Tibial nerve (tissue), 4 donors: ENCODE data around the gene MYO9B. TPM values are rescaled to one million over a fixed set of nuclear protein-coding genes. Genes with fewer than 3 reads are reported as not detected.
A peak's percentile ranks its signal among the peaks of the same experiment; 100 is the strongest.

Experiments used
- DNase-seq, 2 donors: peaks; one replicate each; pipeline ENCODE4 v3.0.0-alpha.2; 2019; ENCODE audit warnings: low spot score in 2 of 2
- H3K27ac ChIP-seq, 4 donors: fragments of 200-600 bp; sonication (generic) in 3 of 4; one replicate each; pipeline ENCODE4 v1.5.1; 2017 to 2019; ENCODE audit warnings: mild to moderate bottlenecking in 1 of 4
- H3K27me3 ChIP-seq, 2 donors: fragments of 200-600 bp; sonication (generic) in 1 of 2; one replicate each; pipeline versions ENCODE4 v1.5.1 to v1.6.0; 2017 to 2019
- H3K36me3 ChIP-seq, 3 donors: fragments of 200-600 bp; sonication (generic); one replicate each; pipeline ENCODE4 v1.5.1; 2018 to 2019
- H3K4me1 ChIP-seq, 4 donors: fragments of 200-600 bp; sonication (generic) in 3 of 4; one replicate each; pipeline ENCODE4 v1.5.1; 2017 to 2019
- H3K4me3 ChIP-seq, 4 donors: fragments of 200-600 bp; sonication (generic) in 3 of 4; one replicate each; pipeline ENCODE4 v1.5.1; 2017 to 2019; ENCODE audit warnings: mild to moderate bottlenecking in 1 of 4, moderate library complexity in 1 of 4
- H3K9me3 ChIP-seq, 4 donors: fragments of 200-600 bp; sonication (generic) in 3 of 4; one replicate each; pipeline ENCODE4 v1.5.1; 2017 to 2019
- EP300 ChIP-seq, 2 donors: sonication (generic); formaldehyde crosslinking; IDR thresholded peaks; one replicate each; pipeline ENCODE4 v1.6.1; 2017; ENCODE audit warnings: antibody characterized with exemption in 2 of 2, mild to moderate bottlenecking in 1 of 2
- POLR2A ChIP-seq, 2 donors: fragments of 450-650 bp; IDR thresholded peaks; one replicate each; pipeline ENCODE4 v1.6.1; 2017; ENCODE audit warnings: antibody characterized with exemption in 2 of 2, mild to moderate bottlenecking in 2 of 2, moderate library complexity in 2 of 2
- WGBS, 2 donors: methylation state at CpG; one replicate each; pipeline ENCODE4 v1.1.5; 2018; 5-methylcytosine and 5-hydroxymethylcytosine counted together
- total RNA-seq, 4 donors: library from RNA; depleted of rRNA; stranded (reverse); fragments of >200 nt; gene quantifications; one replicate each; pipeline ENCODE4 v1.1.0, GENCODE V29; 2016
- TF ChIP-seq, protein P1 (sequence below), 5 experiments: fragments of 200-600 bp in 3 of 5; fragments of 450-650 bp in 2 of 5; sonication (generic) in 3 of 5; IDR thresholded peaks; one replicate each; pipeline ENCODE4 v1.5.1; 2016 to 2019; ENCODE audit warnings: antibody characterized with exemption in 5 of 5, mild to moderate bottlenecking in 3 of 5, moderate library complexity in 2 of 5

The MYO9B gene
- total RNA-seq, 4 donors from 2014 or later, result 61.7 to 201 (median 115) TPM

DNA sequence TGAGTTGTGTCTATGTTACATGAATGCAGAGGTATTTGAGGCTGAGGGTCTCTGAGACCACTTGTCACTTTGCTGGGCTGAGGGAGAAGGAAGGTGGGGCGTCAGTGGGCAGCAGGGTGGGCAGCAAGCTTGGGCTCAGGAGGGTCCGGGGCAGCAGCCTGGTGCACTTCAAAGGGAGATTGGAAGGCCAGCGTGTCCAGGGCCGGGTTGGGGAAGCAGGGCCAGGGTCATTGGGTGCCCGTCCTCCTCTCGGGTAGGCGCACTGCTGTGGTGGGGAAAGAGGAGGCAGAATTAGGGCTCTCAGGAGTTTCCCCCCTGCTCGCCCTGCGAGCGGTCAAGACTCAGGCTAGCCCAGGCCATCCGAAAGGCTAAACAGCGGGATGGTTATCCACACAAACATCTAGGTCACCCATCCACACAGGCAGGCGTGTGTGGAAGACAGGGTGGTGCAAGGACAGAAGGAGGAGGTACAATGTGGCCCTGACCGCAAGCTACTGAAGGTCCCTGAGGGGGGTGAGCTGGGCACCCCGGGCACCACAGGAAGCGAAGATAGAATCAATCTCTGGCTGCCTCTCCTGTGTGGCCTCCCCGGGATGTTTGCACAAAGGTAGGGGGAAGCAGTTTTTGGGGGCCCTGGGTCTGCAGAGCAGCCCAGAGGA lies 37.7 kb downstream of the MYO9B start:
- no peaks in the 10 kb centered on the region for H3K27me3 ChIP-seq
- peaks cover 0 to 55% (median 15%) of the 10 kb centered on the region in 4 donors for H3K4me1 ChIP-seq
- no peak for DNase-seq
- no peaks in the 10 kb centered on the region for H3K9me3 ChIP-seq
- no peak overlapping the region for H3K4me3 ChIP-seq
- TF ChIP-seq EP300 (IDR thresholded peaks at IDR 0.05), result no peak
- TF ChIP-seq, protein P1, sequence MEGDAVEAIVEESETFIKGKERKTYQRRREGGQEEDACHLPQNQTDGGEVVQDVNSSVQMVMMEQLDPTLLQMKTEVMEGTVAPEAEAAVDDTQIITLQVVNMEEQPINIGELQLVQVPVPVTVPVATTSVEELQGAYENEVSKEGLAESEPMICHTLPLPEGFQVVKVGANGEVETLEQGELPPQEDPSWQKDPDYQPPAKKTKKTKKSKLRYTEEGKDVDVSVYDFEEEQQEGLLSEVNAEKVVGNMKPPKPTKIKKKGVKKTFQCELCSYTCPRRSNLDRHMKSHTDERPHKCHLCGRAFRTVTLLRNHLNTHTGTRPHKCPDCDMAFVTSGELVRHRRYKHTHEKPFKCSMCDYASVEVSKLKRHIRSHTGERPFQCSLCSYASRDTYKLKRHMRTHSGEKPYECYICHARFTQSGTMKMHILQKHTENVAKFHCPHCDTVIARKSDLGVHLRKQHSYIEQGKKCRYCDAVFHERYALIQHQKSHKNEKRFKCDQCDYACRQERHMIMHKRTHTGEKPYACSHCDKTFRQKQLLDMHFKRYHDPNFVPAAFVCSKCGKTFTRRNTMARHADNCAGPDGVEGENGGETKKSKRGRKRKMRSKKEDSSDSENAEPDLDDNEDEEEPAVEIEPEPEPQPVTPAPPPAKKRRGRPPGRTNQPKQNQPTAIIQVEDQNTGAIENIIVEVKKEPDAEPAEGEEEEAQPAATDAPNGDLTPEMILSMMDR (IDR thresholded peaks at IDR 0.05), result no peak
- H3K36me3 ChIP-seq, result peaks cover 0 to 19% (median 0%) of the 10 kb centered on the region in 3 donors
- H3K27ac ChIP-seq, result peak overlapping the region in 3 of 4 donors; percentile 12 to 55 (median 52)
- 80 to 82% methylated on average over 17 of the region's 17 CpGs for WGBS, 2 donors

DNA sequence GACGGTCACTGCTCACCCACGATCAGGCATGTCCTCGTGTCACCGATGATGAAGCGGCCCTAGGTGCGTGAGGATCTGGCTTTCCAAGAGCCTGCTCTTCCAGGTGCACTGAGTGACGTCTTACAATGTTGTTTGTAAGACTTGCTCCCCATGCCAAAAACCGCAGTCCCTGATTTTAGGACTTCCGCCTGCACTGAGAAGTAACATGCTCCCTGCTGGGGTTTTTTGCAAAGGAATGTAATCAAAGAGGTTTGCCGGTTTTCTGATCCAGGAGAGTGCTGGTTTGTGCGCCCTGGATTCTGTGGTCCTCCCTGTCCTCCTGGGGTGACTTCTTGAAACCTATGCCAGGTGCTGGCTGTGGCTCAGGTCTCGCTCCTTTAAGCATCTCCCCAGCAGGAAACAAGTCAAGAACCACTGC lies 38.8 kb downstream of the MYO9B start:
- no peak for DNase-seq
- H3K27ac ChIP-seq, result peak overlapping the region in 1 of 4 donors; percentile 2
- TF ChIP-seq EP300 (IDR thresholded peaks at IDR 0.05) (no peak), POLR2A (IDR thresholded peaks at IDR 0.05) (no peak)
- TF ChIP-seq, protein P1 (IDR thresholded peaks at IDR 0.05), result no peak
- WGBS, 2 donors, result 68 to 76% methylated on average over 9 to 12 of the region's 12 CpGs
- no peaks in the 10 kb centered on the region for H3K27me3 ChIP-seq
- no peak overlapping the region for H3K4me3 ChIP-seq
- no peaks in the 10 kb centered on the region for H3K9me3 ChIP-seq
- H3K36me3 ChIP-seq, result peaks cover 0 to 25% (median 0%) of the 10 kb centered on the region in 3 donors
- peaks cover 0 to 43% (median 9%) of the 10 kb centered on the region in 4 donors for H3K4me1 ChIP-seq

DNA sequence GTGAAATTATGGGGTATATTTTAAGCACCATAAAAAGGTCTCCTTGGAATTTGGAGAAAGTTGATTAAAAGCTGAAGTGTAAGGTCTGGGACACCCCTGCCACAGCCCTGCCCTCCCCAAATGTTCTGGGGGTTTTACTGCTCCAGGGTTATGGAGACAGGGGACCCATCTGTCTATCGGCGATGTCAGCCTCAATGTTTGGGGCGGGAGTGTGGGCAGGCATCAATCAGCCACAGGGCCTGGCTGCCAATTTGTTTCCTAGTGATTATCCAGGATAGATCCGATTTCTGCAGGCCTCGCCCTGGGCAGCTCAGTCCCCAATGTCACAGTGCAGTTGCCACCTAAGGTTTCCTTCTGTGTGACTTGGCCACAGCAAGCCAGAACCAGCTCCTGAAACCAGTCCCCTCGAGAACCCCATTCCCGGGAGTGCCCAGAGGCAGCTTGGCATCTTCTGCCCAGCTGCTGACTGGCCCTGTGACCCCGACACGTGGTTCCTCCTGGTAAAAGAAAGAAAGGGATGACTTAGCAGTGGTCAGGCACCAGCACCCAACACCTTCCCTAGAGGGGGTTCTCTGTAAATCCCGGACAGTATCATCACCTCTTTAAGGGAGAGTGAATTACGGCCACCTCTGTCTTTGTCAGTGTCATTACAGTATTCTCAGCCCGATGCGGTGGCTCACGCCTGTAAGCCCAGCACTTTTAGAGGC lies 41.6 kb downstream of the MYO9B start:
- Histone ChIP-seq H3K27me3 (no peaks in the 10 kb centered on the region), H3K36me3 (peaks cover 0 to 27% (median 0%) of the 10 kb centered on the region in 3 donors), H3K27ac (peak overlapping the region in 2 of 4 donors; percentile 32 to 35), H3K4me1 (peaks cover 0 to 27% (median 3%) of the 10 kb centered on the region in 4 donors), H3K9me3 (no peaks in the 10 kb centered on the region), H3K4me3 (no peak overlapping the region)
- no peak for DNase-seq
- WGBS, 2 donors, result 64 to 78% methylated on average over 12 to 14 of the region's 14 CpGs
- no peak for TF ChIP-seq POLR2A (IDR thresholded peaks at IDR 0.05)
- no peak for TF ChIP-seq EP300 (IDR thresholded peaks at IDR 0.05)
- TF ChIP-seq, protein P1 (IDR thresholded peaks at IDR 0.05), result no peak

DNA sequence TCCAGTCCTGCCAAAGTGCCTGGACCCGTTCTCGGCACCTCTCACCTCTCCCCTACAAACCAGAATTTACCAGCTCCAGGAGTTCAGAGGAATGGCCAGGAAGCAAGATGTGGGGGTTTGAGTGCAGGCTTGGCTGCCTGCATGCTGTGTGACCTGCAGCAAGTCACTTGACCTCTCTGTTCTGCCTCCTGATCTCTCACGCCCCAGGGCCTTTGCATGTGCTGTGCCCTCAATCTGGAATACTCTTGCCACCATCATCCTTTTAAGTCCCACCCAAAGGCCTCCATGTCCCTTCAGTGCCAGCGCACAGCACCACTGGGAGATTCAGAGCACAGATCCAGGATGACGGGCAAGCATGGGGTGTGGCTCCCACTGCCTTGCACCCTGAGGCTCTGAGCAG lies 43.4 kb downstream of the MYO9B start:
- H3K27ac ChIP-seq, result no peak overlapping the region
- peaks cover 0 to 39% (median 0%) of the 10 kb centered on the region in 3 donors for H3K36me3 ChIP-seq
- WGBS, 2 donors, result 93 to 94% methylated on average over 5 of the region's 5 CpGs
- no peaks in the 10 kb centered on the region for H3K27me3 ChIP-seq
- no peak for DNase-seq
- no peak overlapping the region for H3K4me3 ChIP-seq
- TF ChIP-seq, protein P1 (IDR thresholded peaks at IDR 0.05), result no peak
- TF ChIP-seq POLR2A (IDR thresholded peaks at IDR 0.05) (no peak), EP300 (IDR thresholded peaks at IDR 0.05) (no peak)
- peaks cover 0 to 12% (median 2%) of the 10 kb centered on the region in 4 donors for H3K4me1 ChIP-seq
- peaks cover 0 to 9% (median 0%) of the 10 kb centered on the region in 4 donors for H3K9me3 ChIP-seq
